Measurements from ENCODE around the gene RTN4IP1. TPM values are rescaled to one million over a fixed set of nuclear protein-coding genes. Genes with fewer than 3 reads are reported as not detected.

The RTN4IP1 gene
- total RNA-seq, 1 experiment from 2014 or later = 19.2 TPM

- no peak for TF ChIP-seq CTCF (IDR thresholded peaks at IDR 0.05)
- no peak for TF ChIP-seq ZNF263 (CRISPR knock-in tag; IDR thresholded peaks at IDR 0.05; ENCODE audit: low read depth)
- no peak for TF ChIP-seq ZSCAN18 (CRISPR knock-in tag; IDR thresholded peaks at IDR 0.05)
- TF ChIP-seq ZNF138 (CRISPR knock-in tag; conservative IDR thresholded peaks at IDR 0.05) = no peak
Observed at GRCh38 chr6:106618324-106618723, 11.0 kb downstream of the RTN4IP1 start (continued).

GRCh38 chr6:106617857-106618256, 11.4 kb downstream of the RTN4IP1 start:
- CTCF ChIA-PET = interaction anchor here (0.6 to 1.3 kb wide), 3 partner anchors 10 to 414 kb away, joined by 3 to 5 read pairs (median 4); no protein-coding TSS in a partner anchor
- POLR2A ChIA-PET = no interaction called here
- H3K27me3 Mint-ChIP-seq (ENCODE audit: low read depth) = no peaks in the 10 kb centered on the region
- TF ChIP-seq CREM (CRISPR knock-in tag; IDR thresholded peaks at IDR 0.05) (no peak), FOXP1 (CRISPR knock-in tag; IDR thresholded peaks at IDR 0.05; ENCODE audit: borderline replicate concordance) (no peak), JAZF1 (CRISPR knock-in tag; IDR thresholded peaks at IDR 0.05) (no peak), ZMAT4 (CRISPR knock-in tag; IDR thresholded peaks at IDR 0.05) (no peak), STAT6 (CRISPR knock-in tag; conservative IDR thresholded peaks at IDR 0.05; ENCODE audit: low read depth) (no peak), AFF4 (CRISPR knock-in tag; IDR thresholded peaks at IDR 0.05; ENCODE audit: borderline replicate concordance) (no peak), PREB (CRISPR knock-in tag; IDR thresholded peaks at IDR 0.05; ENCODE audit: borderline replicate concordance) (no peak), ZNF121 (CRISPR knock-in tag; IDR thresholded peaks at IDR 0.05) (no peak), TCF7 (CRISPR knock-in tag; IDR thresholded peaks at IDR 0.05; ENCODE audit: low read depth) (no peak), NR1H2 (CRISPR knock-in tag; IDR thresholded peaks at IDR 0.05) (no peak), NFATC4 (CRISPR knock-in tag; IDR thresholded peaks at IDR 0.05) (no peak), RORB (CRISPR knock-in tag; IDR thresholded peaks at IDR 0.05) (no peak), ERG (CRISPR knock-in tag; IDR thresholded peaks at IDR 0.05) (no peak), ZBTB43 (CRISPR knock-in tag; IDR thresholded peaks at IDR 0.05) (no peak), MAX (CRISPR knock-in tag; IDR thresholded peaks at IDR 0.05) (no peak), TEAD4 (CRISPR knock-in tag; IDR thresholded peaks at IDR 0.05) (no peak), OVOL2 (CRISPR knock-in tag; IDR thresholded peaks at IDR 0.05; ENCODE audit: borderline replicate concordance) (no peak), ZNF671 (CRISPR knock-in tag; IDR thresholded peaks at IDR 0.05) (no peak)

More at GRCh38 chr6:106617857-106618256, 11.4 kb downstream of the RTN4IP1 start:
- Mint-ChIP-seq H3K36me3 (peaks cover 14% of the 10 kb centered on the region), H3K27ac (no peak overlapping the region), H3K9me3 (peaks cover 10% of the 10 kb centered on the region), H3K4me1 (peaks cover 60% of the 10 kb centered on the region), H3K4me3 (no peak overlapping the region)
- DNase-seq (ENCODE audit: low spot score) = no peak
- ATAC-seq = no peak

Data from WTC11 (cell line).